IMR-90 (cell line): ENCODE data around the gene CAAP1. TPM values are rescaled to one million over a fixed set of nuclear protein-coding genes. Genes with fewer than 3 reads are reported as not detected.

ENCODE experiments used
- ATAC-seq: fragments of 200-7000 bp; cut with Tn5 transposase; 2 replicates; pipeline ENCODE4 v1.9.1; 2020; ENCODE audit warnings: low read depth, mild to moderate bottlenecking, moderate library complexity
- BruUV-seq: library from RNA; stranded (reverse); fragments of 400-500 nt; replicated peaks from 2 replicates; lab custom pipeline; 2021; lab: Mats Ljungman, UMichigan
- CTCF ChIA-PET: fragments of 300-600 bp; formaldehyde crosslinking; extraction: SDS; loops from one replicate; lab custom pipeline; 2021; ENCODE audit warnings: antibody characterized with exemption; lab: Yijun Ruan, JAX
- POLR2A ChIA-PET: fragments of 300-600 bp; sonication (Branson Sonifier 250); formaldehyde crosslinking; loops from one replicate; lab custom pipeline; 2022; ENCODE audit warnings: antibody characterized with exemption; ENCODE audit not compliant: unreplicated experiment; lab: Charles Lee
- DNase-seq: peaks from one replicate; pipeline ENCODE4 v3.0.0; 2013
- H2AFZ ChIP-seq: replicated peaks from 2 replicates; pipeline ENCODE3; 2013; ENCODE audit warnings: low read length, mild to moderate bottlenecking; ENCODE audit not compliant: poor library complexity
- H2AK5ac ChIP-seq: 2 replicates; pipeline ENCODE4 v1.6.1; 2013; ENCODE audit warnings: low read depth, low read length, inconsistent platforms
- H2AK9ac ChIP-seq: replicated peaks from 2 replicates; pipeline ENCODE3; 2013; ENCODE audit warnings: mild to moderate bottlenecking, low read depth, low read length, moderate library complexity; ENCODE audit not compliant: poor library complexity
- H2BK120ac ChIP-seq: 2 replicates; pipeline ENCODE4 v1.6.1; 2013; ENCODE audit warnings: low read depth, low read length, inconsistent platforms
- H2BK15ac ChIP-seq: 3 replicates; pipeline ENCODE4 v1.6.1; 2013; ENCODE audit warnings: low read depth, low read length, inconsistent platforms
- H2BK20ac ChIP-seq: 2 replicates; pipeline ENCODE4 v1.6.1; 2013; ENCODE audit warnings: low read depth, mild to moderate bottlenecking, inconsistent platforms, low read length, moderate library complexity
- H2BK5ac ChIP-seq: 2 replicates; pipeline ENCODE4 v1.6.1; 2013; ENCODE audit warnings: mild to moderate bottlenecking, low read depth, low read length, inconsistent platforms; ENCODE audit not compliant: poor library complexity, severe bottlenecking
- H3K14ac ChIP-seq: replicated peaks from 2 replicates; pipeline ENCODE4 v1.6.1; 2013; ENCODE audit warnings: low read depth, low read length, inconsistent platforms
- H3K18ac ChIP-seq: 2 replicates; pipeline ENCODE4 v1.6.1; 2013; ENCODE audit warnings: low read depth, low read length, control low read depth
- H3K23ac ChIP-seq: 2 replicates; pipeline ENCODE4 v1.6.1; 2013; ENCODE audit warnings: low read depth, low read length, inconsistent platforms
- H3K27ac ChIP-seq: 2 replicates; pipeline ENCODE4 v1.5.1; 2013; ENCODE audit warnings: mild to moderate bottlenecking, control low read depth, low read length; ENCODE audit not compliant: insufficient read depth
- H3K27me3 ChIP-seq: 2 replicates; pipeline ENCODE4 v1.6.1; 2013; ENCODE audit warnings: low read length; ENCODE audit not compliant: control insufficient read depth, insufficient read depth
- H3K36me3 ChIP-seq: 2 replicates; pipeline ENCODE4 v1.6.1; 2013; ENCODE audit warnings: low read length, mixed read lengths; ENCODE audit not compliant: control insufficient read depth, insufficient read depth
- H3K4ac ChIP-seq: 2 replicates; pipeline ENCODE4 v1.6.1; 2013; ENCODE audit warnings: low read depth, low read length, inconsistent platforms
- H3K4me1 ChIP-seq: 2 replicates; pipeline ENCODE4 v1.6.1; 2013; ENCODE audit warnings: low read length, mixed read lengths; ENCODE audit not compliant: control insufficient read depth, insufficient read depth
- H3K4me2 ChIP-seq: 2 replicates; pipeline ENCODE4 v1.6.1; 2013; ENCODE audit warnings: low read depth, mild to moderate bottlenecking, control low read depth, low read length, moderate library complexity
- H3K4me3 ChIP-seq: 2 replicates; pipeline ENCODE4 v1.5.1; 2013; ENCODE audit warnings: low read depth, mild to moderate bottlenecking, control low read depth, low read length, moderate library complexity; ENCODE audit not compliant: insufficient read depth
- H3K56ac ChIP-seq: 2 replicates; pipeline ENCODE4 v1.6.1; 2013; ENCODE audit warnings: low read length, inconsistent platforms; ENCODE audit not compliant: insufficient read depth; ENCODE audit errors: extremely low read depth
- H3K79me1 ChIP-seq, 2 experiments: 2 replicates each; pipeline ENCODE4 v1.6.1; 2013; ENCODE audit warnings: low read length in 2 of 2, inconsistent platforms in 1 of 2, low read depth in 1 of 2
- H3K9ac ChIP-seq: 2 replicates; pipeline ENCODE4 v1.6.1; 2013; ENCODE audit warnings: low read depth, low read length, control low read depth
- H3K9me1 ChIP-seq: 2 replicates; pipeline ENCODE4 v1.6.1; 2013; ENCODE audit warnings: low read length, inconsistent platforms; ENCODE audit not compliant: insufficient read depth
- H3K9me3 ChIP-seq: 2 replicates; pipeline ENCODE4 v1.6.1; 2013; ENCODE audit warnings: low read length; ENCODE audit not compliant: control insufficient read depth, insufficient read depth
- H4K20me1 ChIP-seq: 2 replicates; pipeline ENCODE4 v1.6.1; 2013; ENCODE audit warnings: low read length, inconsistent platforms; ENCODE audit not compliant: insufficient read depth
- H4K5ac ChIP-seq: 2 replicates; pipeline ENCODE4 v1.6.1; 2013; ENCODE audit warnings: mild to moderate bottlenecking, low read depth, low read length, control low read depth
- H4K8ac ChIP-seq, 2 experiments: 2 replicates each; pipeline ENCODE4 v1.6.1; 2013; ENCODE audit warnings: low read depth in 2 of 2, low read length in 2 of 2, control low read depth in 1 of 2, inconsistent platforms in 1 of 2
- H4K91ac ChIP-seq: 2 replicates; pipeline ENCODE4 v1.6.1; 2013; ENCODE audit warnings: low read depth, low read length, inconsistent platforms; ENCODE audit not compliant: insufficient read depth
- BHLHE40 ChIP-seq: fragments of 150-350 bp; IDR thresholded peaks from 2 replicates; pipeline ENCODE4 v1.6.1; 2016; ENCODE audit warnings: mild to moderate bottlenecking, low read depth, low read length
- CEBPB ChIP-seq: IDR thresholded peaks from 2 replicates; pipeline ENCODE4 v1.6.1; 2012; ENCODE audit warnings: low read depth, low read length, improper control_type of control experiment
- CHD1 ChIP-seq: IDR thresholded peaks from 2 replicates; pipeline ENCODE4 v1.6.1; 2012; ENCODE audit warnings: low read depth, low read length, improper control_type of control experiment
- ELK1 ChIP-seq: fragments of 150-350 bp; IDR thresholded peaks from 2 replicates; pipeline ENCODE4 v1.6.1; 2016; ENCODE audit warnings: low read depth, mild to moderate bottlenecking, low read length, moderate library complexity, borderline replicate concordance
- MAFK ChIP-seq: IDR thresholded peaks from 2 replicates; pipeline ENCODE4 v1.6.1; 2012; ENCODE audit warnings: low read depth, low read length, improper control_type of control experiment
- MAZ ChIP-seq: IDR thresholded peaks from 2 replicates; pipeline ENCODE4 v1.6.1; 2012; ENCODE audit warnings: low read depth, mild to moderate bottlenecking, low read length, improper control_type of control experiment, moderate library complexity, borderline replicate concordance
- MXI1 ChIP-seq: IDR thresholded peaks from 2 replicates; pipeline ENCODE4 v1.6.1; 2012; ENCODE audit warnings: low read depth, mild to moderate bottlenecking, low read length, moderate library complexity, borderline replicate concordance
- POLR2A ChIP-seq: IDR thresholded peaks from 2 replicates; pipeline ENCODE4 v1.6.1; 2012; ENCODE audit warnings: mild to moderate bottlenecking, low read depth, low read length
- RAD21 ChIP-seq: IDR thresholded peaks from 2 replicates; pipeline ENCODE4 v1.6.1; 2012; ENCODE audit warnings: low read length, improper control_type of control experiment
- RCOR1 ChIP-seq: IDR thresholded peaks from 2 replicates; pipeline ENCODE4 v1.6.1; 2012; ENCODE audit warnings: mild to moderate bottlenecking, low read length, improper control_type of control experiment; ENCODE audit not compliant: insufficient replicate concordance
- RFX5 ChIP-seq: IDR thresholded peaks from 2 replicates; pipeline ENCODE4 v1.8.0; 2012; ENCODE audit warnings: low read depth, mild to moderate bottlenecking, low read length, moderate library complexity
- SMC3 ChIP-seq: fragments of 150-350 bp; IDR thresholded peaks from 2 replicates; pipeline ENCODE4 v1.6.1; 2016; ENCODE audit warnings: low read depth, mild to moderate bottlenecking, antibody characterized with exemption, low read length, moderate library complexity
- USF2 ChIP-seq: fragments of 150-350 bp; IDR thresholded peaks from 2 replicates; pipeline ENCODE4 v1.6.1; 2017; ENCODE audit warnings: mild to moderate bottlenecking, antibody characterized with exemption, low read length, low read depth
- WGBS, 2 experiments: methylation state at CpG; one replicate each; pipeline versions ENCODE4 v1.1.5 to v1.1.7; 2013; ENCODE audit warnings: missing lambda C conversion rate in 2 of 2; ENCODE audit not compliant: insufficient read length in 1 of 2; ENCODE audit errors: extremely low coverage in 2 of 2; 5-methylcytosine and 5-hydroxymethylcytosine counted together
- dilution Hi-C: fragments of 300-500 bp; cut with HindIII; formaldehyde crosslinking; loops from one replicate; pipeline ENCODE4 v1.14.3; 2018; ENCODE audit warnings: low sequenced_read_pairs; ENCODE audit not compliant: unreplicated experiment
- in situ Hi-C: fragments of 300-500 bp; cut with MboI; formaldehyde crosslinking; loops from 3 replicates; pipeline ENCODE4 v1.14.3; 2019; ENCODE audit warnings: low sequenced_read_pairs, inconsistent platforms, mixed read lengths
- intact Hi-C: fragments of 100-400 bp; cut with micrococcal nuclease; formaldehyde crosslinking; loops from 2 replicates; pipeline ENCODE4 v1.10.0; 2022
- polyA plus RNA-seq, 3 experiments: library from polyadenylated mRNA; depleted of rRNA; stranded (reverse); fragments of >200 nt; gene quantifications; 2 replicates each; pipeline ENCODE4 v1.2.3, GENCODE V29; 2012; ENCODE audit warnings: low replicate concordance in 1 of 3
- total RNA-seq: library from RNA; depleted of rRNA; stranded (reverse); fragments of >200 nt; gene quantifications from 2 replicates; pipeline ENCODE4 v1.2.3, GENCODE V29; 2012

CAAP1 gene
- total and polyA plus RNA-seq, 2 of the 4 experiments (the other 2 are of a cell fraction), result 6.1 to 9.0 TPM

GRCh38 chr9:26801772-26802171, 90.8 kb downstream of the CAAP1 start:
- TF ChIP-seq POLR2A (no peak), CHD1 (no peak), USF2 (no peak), MAZ (no peak), BHLHE40 (no peak), ELK1 (no peak), SMC3 (no peak), RCOR1 (no peak), RFX5 (no peak), MXI1 (no peak), CEBPB (no peak), MAFK (no peak), RAD21 (no peak)
- Histone ChIP-seq H3K23ac (no peak overlapping the region), H3K18ac (no peak overlapping the region), H2BK120ac (no peak overlapping the region), H3K4me1 (no peaks in the 10 kb centered on the region), H4K91ac (no peak overlapping the region), H3K9ac (no peak overlapping the region), H2AFZ (no peak overlapping the region), H2AK5ac (no peak overlapping the region), H2AK9ac (no peak overlapping the region), H3K9me3 (no peaks in the 10 kb centered on the region), H4K20me1 (no peaks in the 10 kb centered on the region), H3K27me3 (no peaks in the 10 kb centered on the region), H3K4ac (no peak overlapping the region), H2BK15ac (no peak overlapping the region), H4K8ac (no peak overlapping the region), H3K14ac (no peak overlapping the region), H3K56ac (no peak overlapping the region), H3K4me3 (no peak overlapping the region), H3K36me3 (no peaks in the 10 kb centered on the region), H4K5ac (no peak overlapping the region), H2BK5ac (no peak overlapping the region), H3K79me1 (no peaks in the 10 kb centered on the region), H3K27ac (no peak overlapping the region), H2BK20ac (no peak overlapping the region), H3K9me1 (no peaks in the 10 kb centered on the region), H3K4me2 (no peak overlapping the region)
- ChIA-PET POLR2A (no interaction called here), CTCF (no interaction called here)
- no CpG with 5 or more reads among the region's 3 CpGs for WGBS, 2 experiments
- ATAC-seq, result no peak
- DNase-seq, result no peak
- dilution Hi-C loops (no loop called here), in situ Hi-C loops (no loop called here), intact Hi-C loops (no loop called here)
- no TSS peak for BruUV-seq
